Epithelial cell of esophagus (primary cell): ENCODE results near the gene HID1.
A peak's percentile ranks its signal among the peaks of the same experiment; 100 is the strongest.

Source experiments
- DNase-seq: peaks from one replicate; pipeline ENCODE4 v3.0.0; 2010; ENCODE audit warnings: low read depth
- H3K4me3 ChIP-seq: 2 replicates; pipeline ENCODE4 v1.5.1; 2011; ENCODE audit warnings: mild to moderate bottlenecking, low read length, control low read depth
- CTCF ChIP-seq: IDR thresholded peaks from 2 replicates; pipeline ENCODE4 v1.5.1; 2011; ENCODE audit warnings: low read depth, mild to moderate bottlenecking, low read length, control low read depth, inconsistent platforms; ENCODE audit not compliant: insufficient read depth; ENCODE audit errors: missing control alignments

HID1 gene

GRCh38 chr17:74946641-74947040 is 25.9 kb downstream of the HID1 start:
- no peak for DNase-seq
- no peak for TF ChIP-seq CTCF
- no peak overlapping the region for H3K4me3 ChIP-seq

- H3K4me3 ChIP-seq = no peak overlapping the region
- DNase-seq = no peak
- TF ChIP-seq CTCF = no peak
These were observed 27.0 kb downstream of the HID1 start for GRCh38 chr17:74945543-74945942.

- H3K4me3 ChIP-seq = no peak overlapping the region
- peak; percentile 99 for DNase-seq
- no peak for TF ChIP-seq CTCF
These were observed 28.6 kb downstream of the HID1 start for GRCh38 chr17:74943808-74944522.

- DNase-seq = no peak
- TF ChIP-seq CTCF = no peak
- no peak overlapping the region for H3K4me3 ChIP-seq
These were observed 31.3 kb downstream of the HID1 start for GRCh38 chr17:74941128-74941725.

GRCh38 chr17:74939534-74939933 is 33.0 kb downstream of the HID1 start:
- no peak for TF ChIP-seq CTCF
- DNase-seq = no peak
- no peak overlapping the region for H3K4me3 ChIP-seq

- H3K4me3 ChIP-seq = no peak overlapping the region
- no peak for DNase-seq
- no peak for TF ChIP-seq CTCF
These were observed 34.2 kb downstream of the HID1 start for GRCh38 chr17:74938194-74938950.
